Measurements from ENCODE around the gene PRODH2. TPM values are rescaled to one million over a fixed set of nuclear protein-coding genes. Genes with fewer than 3 reads are reported as not detected.

Gene PRODH2
- total RNA-seq, 1 donor from 2014 or later = not detected

GRCh38 chr19:35755131-35755549, 57.5 kb downstream of the PRODH2 start:
- H3K27ac Mint-ChIP-seq (ENCODE audit: unreplicated experiment) = no peak overlapping the region
- TF ChIP-seq, protein P1, sequence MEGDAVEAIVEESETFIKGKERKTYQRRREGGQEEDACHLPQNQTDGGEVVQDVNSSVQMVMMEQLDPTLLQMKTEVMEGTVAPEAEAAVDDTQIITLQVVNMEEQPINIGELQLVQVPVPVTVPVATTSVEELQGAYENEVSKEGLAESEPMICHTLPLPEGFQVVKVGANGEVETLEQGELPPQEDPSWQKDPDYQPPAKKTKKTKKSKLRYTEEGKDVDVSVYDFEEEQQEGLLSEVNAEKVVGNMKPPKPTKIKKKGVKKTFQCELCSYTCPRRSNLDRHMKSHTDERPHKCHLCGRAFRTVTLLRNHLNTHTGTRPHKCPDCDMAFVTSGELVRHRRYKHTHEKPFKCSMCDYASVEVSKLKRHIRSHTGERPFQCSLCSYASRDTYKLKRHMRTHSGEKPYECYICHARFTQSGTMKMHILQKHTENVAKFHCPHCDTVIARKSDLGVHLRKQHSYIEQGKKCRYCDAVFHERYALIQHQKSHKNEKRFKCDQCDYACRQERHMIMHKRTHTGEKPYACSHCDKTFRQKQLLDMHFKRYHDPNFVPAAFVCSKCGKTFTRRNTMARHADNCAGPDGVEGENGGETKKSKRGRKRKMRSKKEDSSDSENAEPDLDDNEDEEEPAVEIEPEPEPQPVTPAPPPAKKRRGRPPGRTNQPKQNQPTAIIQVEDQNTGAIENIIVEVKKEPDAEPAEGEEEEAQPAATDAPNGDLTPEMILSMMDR (IDR thresholded peaks at IDR 0.05; ENCODE audit: unreplicated experiment) = no peak

DNA sequence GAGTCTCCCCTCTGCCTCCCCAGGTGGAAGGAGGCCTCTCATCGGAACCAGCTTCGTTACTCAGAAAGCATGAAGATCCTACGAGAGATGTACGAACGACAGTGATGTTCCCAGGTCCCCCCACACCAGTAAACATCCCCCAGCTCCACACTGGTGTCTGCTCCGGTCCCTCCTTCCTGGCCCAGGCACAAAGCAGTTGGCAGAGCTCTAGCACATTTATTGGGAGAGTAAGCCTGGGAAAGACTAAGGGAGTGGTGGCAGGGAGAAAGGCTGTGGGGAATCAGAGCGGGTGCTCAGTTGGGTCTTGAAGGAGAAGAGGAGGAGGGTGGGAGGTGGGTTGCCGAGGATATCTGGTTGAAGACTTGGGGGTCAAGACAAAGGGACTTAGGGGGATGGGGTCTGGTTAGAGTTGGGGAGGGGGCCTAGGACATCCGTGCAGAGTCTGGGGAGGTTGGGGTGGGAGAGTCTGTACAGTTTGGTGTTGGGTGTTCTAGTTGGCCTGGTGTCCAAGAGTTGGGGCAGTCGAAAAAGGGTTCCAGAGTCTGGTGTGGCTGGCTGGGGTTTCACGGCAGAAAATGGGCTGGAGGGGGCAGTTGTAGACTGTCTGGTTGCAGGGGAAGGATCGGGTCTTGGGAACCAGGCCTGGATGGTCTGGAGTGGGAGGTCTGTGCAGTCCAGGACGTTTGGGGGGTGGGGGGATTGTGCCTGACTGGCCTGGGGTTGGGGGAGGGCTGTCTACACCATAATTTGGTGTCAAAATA, 58.1 kb downstream of the PRODH2 start:
- TF ChIP-seq, protein P1 (IDR thresholded peaks at IDR 0.05; ENCODE audit: unreplicated experiment) = no peak
- H3K27ac Mint-ChIP-seq (ENCODE audit: unreplicated experiment) = no peak overlapping the region
- H3K27me3 Mint-ChIP-seq (ENCODE audit: unreplicated experiment) = peaks cover 25% of the 10 kb centered on the region
- peaks cover 8% of the 10 kb centered on the region for H3K36me3 Mint-ChIP-seq (ENCODE audit: low read depth, unreplicated experiment)
- DNase-seq (ENCODE audit: low spot score) = no peak
- peak overlapping the region; percentile 83 for H3K4me3 Mint-ChIP-seq (ENCODE audit: unreplicated experiment)
- peaks cover 20% of the 10 kb centered on the region for H3K4me1 Mint-ChIP-seq (ENCODE audit: unreplicated experiment)
- H3K9me3 Mint-ChIP-seq (ENCODE audit: unreplicated experiment) = no peaks in the 10 kb centered on the region

More at GRCh38 chr19:35755131-35755549, 57.5 kb downstream of the PRODH2 start:
- DNase-seq (ENCODE audit: low spot score) = no peak
- peaks cover 18% of the 10 kb centered on the region for H3K4me1 Mint-ChIP-seq (ENCODE audit: unreplicated experiment)
- H3K27me3 Mint-ChIP-seq (ENCODE audit: unreplicated experiment) = peaks cover 25% of the 10 kb centered on the region
- no peaks in the 10 kb centered on the region for H3K9me3 Mint-ChIP-seq (ENCODE audit: unreplicated experiment)
- peaks cover 8% of the 10 kb centered on the region for H3K36me3 Mint-ChIP-seq (ENCODE audit: low read depth, unreplicated experiment)
- peak overlapping the region; percentile 83 for H3K4me3 Mint-ChIP-seq (ENCODE audit: unreplicated experiment)

GRCh38 chr19:35753634-35754369, 58.8 kb downstream of the PRODH2 start:
- DNase-seq (ENCODE audit: low spot score) = no peak
- Mint-ChIP-seq H3K4me3 (ENCODE audit: unreplicated experiment) (peak overlapping the region; percentile 15), H3K4me1 (ENCODE audit: unreplicated experiment) (peaks cover 21% of the 10 kb centered on the region), H3K27ac (ENCODE audit: unreplicated experiment) (no peak overlapping the region), H3K36me3 (ENCODE audit: low read depth, unreplicated experiment) (peaks cover 8% of the 10 kb centered on the region), H3K27me3 (ENCODE audit: unreplicated experiment) (peaks cover 23% of the 10 kb centered on the region), H3K9me3 (ENCODE audit: unreplicated experiment) (no peaks in the 10 kb centered on the region)
- TF ChIP-seq, protein P1 (IDR thresholded peaks at IDR 0.05; ENCODE audit: unreplicated experiment) = no peak

DNA sequence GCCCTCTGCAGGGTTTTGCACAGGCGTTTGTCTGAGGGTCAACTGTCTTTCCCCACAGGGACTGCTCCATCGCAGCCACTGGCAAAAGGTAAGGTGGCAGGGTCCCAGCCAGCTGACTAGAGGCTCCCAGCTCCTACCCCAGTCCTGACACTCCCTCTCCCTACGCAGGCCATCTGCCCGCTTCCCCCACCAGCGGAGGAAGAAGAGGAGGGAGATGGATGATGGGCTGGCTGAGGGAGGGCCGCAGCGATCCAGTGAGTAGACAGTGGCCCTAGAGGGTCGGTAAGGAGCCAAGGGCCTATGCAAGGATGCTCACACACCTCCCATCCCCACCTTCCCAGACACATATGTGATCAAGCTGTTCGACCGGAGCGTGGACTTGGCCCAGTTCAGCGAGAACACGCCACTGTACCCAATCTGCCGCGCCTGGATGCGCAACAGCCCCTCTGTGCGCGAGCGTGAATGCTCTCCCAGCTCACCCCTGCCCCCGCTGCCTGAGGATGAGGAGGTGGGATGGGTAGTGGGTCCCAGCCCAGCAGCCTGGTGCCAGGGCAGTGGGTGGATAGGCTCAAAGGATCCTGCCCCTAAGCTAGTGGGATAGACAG, 59.8 kb downstream of the PRODH2 start:
- H3K27ac Mint-ChIP-seq (ENCODE audit: unreplicated experiment) = no peak overlapping the region
- H3K4me1 Mint-ChIP-seq (ENCODE audit: unreplicated experiment) = peaks cover 21% of the 10 kb centered on the region
- peaks cover 8% of the 10 kb centered on the region for H3K36me3 Mint-ChIP-seq (ENCODE audit: low read depth, unreplicated experiment)
- TF ChIP-seq, protein P1 (IDR thresholded peaks at IDR 0.05; ENCODE audit: unreplicated experiment) = no peak
- H3K9me3 Mint-ChIP-seq (ENCODE audit: unreplicated experiment) = no peaks in the 10 kb centered on the region
- DNase-seq (ENCODE audit: low spot score) = no peak
- peaks cover 20% of the 10 kb centered on the region for H3K27me3 Mint-ChIP-seq (ENCODE audit: unreplicated experiment)
- H3K4me3 Mint-ChIP-seq (ENCODE audit: unreplicated experiment) = no peak overlapping the region
